ENCODE data around the gene MMP24.

MMP24 gene

DNA sequence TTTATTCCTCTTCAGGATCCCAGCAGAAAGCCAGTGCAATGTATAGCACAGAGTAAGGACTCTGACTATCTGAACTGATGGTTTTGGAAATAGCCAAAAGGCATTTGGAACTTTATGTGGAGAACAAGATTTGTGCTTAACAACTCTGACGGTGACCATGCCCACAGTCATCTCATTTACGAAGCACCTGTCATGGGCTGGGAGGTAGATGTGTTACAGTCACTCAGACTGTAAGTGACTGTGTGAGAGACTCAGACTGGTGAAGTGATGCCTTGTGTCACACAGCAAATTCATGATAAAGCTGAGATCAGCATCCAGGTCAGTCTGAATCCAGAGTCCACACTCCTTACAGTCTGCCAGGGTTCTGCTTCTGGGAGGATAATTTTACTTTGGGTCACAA is 89.6 kb downstream of the MMP24 start:
- no peak for DNase-seq

GRCh38 chr20:35317416-35318210 is 91.1 kb downstream of the MMP24 start:
- DNase-seq, result no peak

GRCh38 chr20:35318502-35319157 is 92.1 kb downstream of the MMP24 start:
- DNase-seq, result no peak

DNA sequence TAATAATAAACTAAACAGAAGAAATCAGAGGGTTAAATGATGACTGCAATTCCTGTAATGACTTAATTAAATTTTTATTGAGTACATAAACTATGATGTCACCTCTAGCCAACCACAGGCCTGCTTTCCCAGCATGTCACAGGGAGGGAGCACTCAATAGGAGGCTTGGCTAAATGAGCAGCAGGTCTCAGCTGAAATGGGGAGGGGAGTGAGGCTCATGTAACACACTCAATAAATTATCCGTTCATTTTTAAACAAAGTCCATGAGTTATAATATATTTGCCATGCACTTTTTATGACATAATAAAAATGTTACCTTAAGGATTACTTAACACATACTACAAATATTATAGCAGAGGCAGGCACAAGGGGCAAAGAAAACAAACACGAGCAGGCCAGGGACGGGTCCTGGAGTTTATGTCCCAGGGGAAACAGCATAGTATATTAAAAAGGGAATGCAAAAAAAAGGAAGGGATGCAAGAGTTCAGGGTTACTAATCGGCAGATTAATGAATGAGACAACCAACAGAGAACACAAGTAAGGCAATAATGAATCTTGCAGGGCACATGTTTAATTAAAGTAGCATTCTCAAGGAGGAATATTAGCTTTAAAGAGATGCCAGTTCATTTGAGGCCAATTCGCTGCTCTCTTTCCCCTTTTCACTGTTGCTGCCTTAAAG is 92.8 kb downstream of the MMP24 start:
- no peak for DNase-seq

DNA sequence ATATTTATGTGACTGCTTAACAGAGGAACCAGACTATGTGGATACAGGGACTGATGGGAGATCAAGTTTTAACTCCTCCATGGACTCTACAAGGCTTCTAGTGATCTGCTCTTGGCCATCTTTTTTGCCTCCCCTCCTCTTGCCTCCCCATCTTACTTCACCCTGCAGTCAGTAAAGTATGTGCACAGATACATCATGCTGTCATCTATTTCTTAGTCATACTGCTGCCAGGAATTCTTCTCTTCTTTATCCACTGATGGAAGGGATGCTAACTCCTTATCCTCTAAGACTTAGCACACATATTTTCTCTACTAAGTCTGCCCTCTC is 93.3 kb downstream of the MMP24 start:
- no peak for DNase-seq

GRCh38 chr20:35320396-35321126 is 94.1 kb downstream of the MMP24 start:
- DNase-seq, result no peak

DNA sequence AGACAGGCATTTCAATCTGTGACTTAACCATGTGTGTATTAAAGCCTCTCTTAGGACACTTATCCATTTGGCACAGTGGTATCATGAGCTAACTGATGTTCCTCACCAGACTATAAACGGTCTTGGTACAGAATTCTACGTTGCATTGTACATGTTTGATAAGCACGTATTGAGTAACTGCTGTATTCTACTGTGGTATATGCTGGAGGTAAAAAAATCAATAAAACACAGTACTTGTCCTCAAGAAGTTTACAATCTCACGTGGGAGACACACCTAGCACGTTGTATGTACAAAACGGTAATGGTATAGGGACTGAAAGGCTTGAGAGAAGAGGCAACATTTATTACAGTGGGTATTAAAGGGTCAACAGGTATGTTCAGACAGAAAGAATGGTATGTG is 98.9 kb downstream of the MMP24 start:
- DNase-seq, result no peak

- no peak for DNase-seq
Measured at GRCh38 chr20:35326021-35326739, 99.7 kb downstream of the MMP24 start.
